Naive B cell (primary cell): Measurements from ENCODE around the gene DCBLD2. TPM values are rescaled to one million over a fixed set of nuclear protein-coding genes. Genes with fewer than 3 reads are reported as not detected.

Experiments used
- ATAC-seq, 2 donors: fragments of 150-1000 bp; cut with Tn5 transposase; 2 replicates each; pipeline ENCODE4 v1.10.0; 2021; ENCODE audit warnings: low read depth in 2 of 2, mild to moderate bottlenecking in 2 of 2, moderate library complexity in 2 of 2
- DNase-seq: peaks from one replicate; pipeline ENCODE4 v3.0.0; 2022
- H3K27ac Mint-ChIP-seq, 6 donors: one replicate each; pipeline ENCODE4 v1.8.0; 2020 to 2022; ENCODE audit warnings: mild to moderate bottlenecking in 6 of 6, mixed read lengths in 6 of 6, moderate library complexity in 5 of 6, inconsistent platforms in 2 of 6
- H3K27me3 Mint-ChIP-seq, 3 donors: one replicate each; pipeline ENCODE4 v1.8.0; 2021 to 2022; ENCODE audit warnings: mixed read lengths in 3 of 3, mild to moderate bottlenecking in 1 of 3
- H3K36me3 Mint-ChIP-seq, 2 donors: one replicate each; pipeline ENCODE4 v1.8.0; 2020 to 2022; ENCODE audit warnings: mixed read lengths in 2 of 2, inconsistent platforms in 1 of 2, mild to moderate bottlenecking in 1 of 2
- H3K4me1 Mint-ChIP-seq, 3 donors: one replicate each; pipeline ENCODE4 v1.8.0; 2020 to 2022; ENCODE audit warnings: mixed read lengths in 3 of 3, inconsistent platforms in 1 of 3, mild to moderate bottlenecking in 1 of 3, moderate library complexity in 1 of 3
- H3K4me3 Mint-ChIP-seq, 8 donors: one replicate each; pipeline ENCODE4 v1.8.0; 2020 to 2022; ENCODE audit warnings: mild to moderate bottlenecking in 8 of 8, mixed read lengths in 8 of 8, moderate library complexity in 8 of 8, inconsistent platforms in 2 of 8
- H3K9me3 Mint-ChIP-seq, 7 donors: one replicate each; pipeline ENCODE4 v1.8.0; 2020 to 2022; ENCODE audit warnings: mixed read lengths in 7 of 7, mild to moderate bottlenecking in 5 of 7, inconsistent platforms in 2 of 7, moderate library complexity in 1 of 7
- polyA plus RNA-seq, 6 donors: library from polyadenylated mRNA; unstranded; fragments of 300-500 nt; fragmentation: Illumina TruSeq; gene quantifications; one replicate each; pipeline ENCODE4 v1.2.3, GENCODE V29; 2021; ENCODE audit warnings: low read depth in 6 of 6

The DCBLD2 gene, protein sequence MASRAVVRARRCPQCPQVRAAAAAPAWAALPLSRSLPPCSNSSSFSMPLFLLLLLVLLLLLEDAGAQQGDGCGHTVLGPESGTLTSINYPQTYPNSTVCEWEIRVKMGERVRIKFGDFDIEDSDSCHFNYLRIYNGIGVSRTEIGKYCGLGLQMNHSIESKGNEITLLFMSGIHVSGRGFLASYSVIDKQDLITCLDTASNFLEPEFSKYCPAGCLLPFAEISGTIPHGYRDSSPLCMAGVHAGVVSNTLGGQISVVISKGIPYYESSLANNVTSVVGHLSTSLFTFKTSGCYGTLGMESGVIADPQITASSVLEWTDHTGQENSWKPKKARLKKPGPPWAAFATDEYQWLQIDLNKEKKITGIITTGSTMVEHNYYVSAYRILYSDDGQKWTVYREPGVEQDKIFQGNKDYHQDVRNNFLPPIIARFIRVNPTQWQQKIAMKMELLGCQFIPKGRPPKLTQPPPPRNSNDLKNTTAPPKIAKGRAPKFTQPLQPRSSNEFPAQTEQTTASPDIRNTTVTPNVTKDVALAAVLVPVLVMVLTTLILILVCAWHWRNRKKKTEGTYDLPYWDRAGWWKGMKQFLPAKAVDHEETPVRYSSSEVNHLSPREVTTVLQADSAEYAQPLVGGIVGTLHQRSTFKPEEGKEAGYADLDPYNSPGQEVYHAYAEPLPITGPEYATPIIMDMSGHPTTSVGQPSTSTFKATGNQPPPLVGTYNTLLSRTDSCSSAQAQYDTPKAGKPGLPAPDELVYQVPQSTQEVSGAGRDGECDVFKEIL
- polyA plus RNA-seq, result 1 to 10 TPM in 3 of 6 donors, under 1 TPM in 2, not detected in 1; 0.27 to 2.7 (median 1.7) TPM

GRCh38 chr3:98901392-98902350, at the start of gene DCBLD2:
DCBLD2 (minus strand) TSS chr3:98901695; CDS start chr3:98901326, 369 bp downstream.
- Mint-ChIP-seq H3K27ac (peak within 1 kb of the TSS; percentile 78 to 93 (median 84)), H3K4me1 (peaks cover 6 to 19% (median 15%) of the 10 kb centered on the region in 3 donors), H3K27me3 (peaks cover 8 to 25% (median 14%) of the 10 kb centered on the region in 3 donors), H3K9me3 (no peaks in the 10 kb centered on the region), H3K4me3 (peak within 1 kb of the TSS; percentile 92 to 97 (median 96)), H3K36me3 (no peaks in the 10 kb centered on the region)
- ATAC-seq, result peak; percentile 95 to 97
- DNase-seq, result peak; percentile 96

DNA sequence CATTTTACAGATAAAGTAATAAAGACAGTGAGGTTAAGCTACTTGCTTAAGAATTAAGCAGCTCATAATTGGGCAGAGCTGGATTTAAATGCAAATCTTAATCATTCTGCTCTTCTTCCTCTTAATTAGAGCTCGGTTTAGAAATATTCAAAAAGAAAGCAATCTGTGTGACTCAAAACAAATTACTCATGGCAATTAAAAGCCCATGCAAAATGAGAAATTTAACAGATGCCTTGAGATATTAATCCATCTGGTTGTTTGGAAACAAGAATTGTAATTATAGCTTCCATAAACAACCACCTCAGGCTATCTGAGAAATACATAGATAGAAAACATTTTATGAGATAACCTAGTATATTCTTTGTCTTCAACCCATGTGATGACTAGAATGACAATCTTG, 44.2 kb upstream of the DCBLD2 start:
- no peak for DNase-seq
- Mint-ChIP-seq H3K27me3 (peaks cover 0 to 14% (median 0%) of the 10 kb centered on the region in 3 donors), H3K9me3 (peaks cover 0 to 19% (median 4%) of the 10 kb centered on the region in 7 donors), H3K36me3 (no peaks in the 10 kb centered on the region), H3K4me1 (no peaks in the 10 kb centered on the region), H3K4me3 (no peak overlapping the region), H3K27ac (no peak overlapping the region)
- no peak for ATAC-seq

GRCh38 chr3:98945101-98945524, 43.6 kb upstream of the DCBLD2 start:
- DNase-seq, result no peak
- no peak for ATAC-seq
- no peaks in the 10 kb centered on the region for H3K36me3 Mint-ChIP-seq

DNA sequence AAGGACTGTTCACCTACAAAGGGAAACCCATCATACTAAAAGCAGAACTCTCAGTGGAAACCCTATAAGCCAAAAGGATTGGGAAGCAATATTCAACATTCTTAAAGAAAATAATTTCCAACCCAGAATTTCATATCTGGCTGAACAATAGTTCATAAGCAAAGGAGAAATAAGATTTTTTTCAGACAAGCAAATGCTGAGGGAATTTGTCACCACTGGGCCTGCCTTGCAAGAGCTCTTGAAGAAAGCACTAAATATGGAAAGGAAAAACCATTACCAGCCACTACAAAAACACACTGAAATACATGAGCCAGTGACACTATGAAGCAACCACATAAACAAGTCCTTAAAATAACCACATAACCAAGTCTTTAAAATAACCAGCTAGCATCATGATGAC, 28.9 kb upstream of the DCBLD2 start:
- Mint-ChIP-seq H3K27ac (no peak overlapping the region), H3K4me1 (no peaks in the 10 kb centered on the region), H3K9me3 (peaks cover 6 to 36% (median 24%) of the 10 kb centered on the region in 7 donors), H3K4me3 (no peak overlapping the region), H3K36me3 (no peaks in the 10 kb centered on the region), H3K27me3 (peaks cover 0 to 21% (median 0%) of the 10 kb centered on the region in 3 donors)
- no peak for DNase-seq
- no peak for ATAC-seq

More at GRCh38 chr3:98945101-98945524, 43.6 kb upstream of the DCBLD2 start:
- Mint-ChIP-seq H3K4me3 (no peak overlapping the region), H3K4me1 (no peaks in the 10 kb centered on the region), H3K27ac (no peak overlapping the region), H3K9me3 (peaks cover 0 to 13% (median 6%) of the 10 kb centered on the region in 7 donors), H3K27me3 (peaks cover 0 to 10% (median 0%) of the 10 kb centered on the region in 3 donors)

DNA sequence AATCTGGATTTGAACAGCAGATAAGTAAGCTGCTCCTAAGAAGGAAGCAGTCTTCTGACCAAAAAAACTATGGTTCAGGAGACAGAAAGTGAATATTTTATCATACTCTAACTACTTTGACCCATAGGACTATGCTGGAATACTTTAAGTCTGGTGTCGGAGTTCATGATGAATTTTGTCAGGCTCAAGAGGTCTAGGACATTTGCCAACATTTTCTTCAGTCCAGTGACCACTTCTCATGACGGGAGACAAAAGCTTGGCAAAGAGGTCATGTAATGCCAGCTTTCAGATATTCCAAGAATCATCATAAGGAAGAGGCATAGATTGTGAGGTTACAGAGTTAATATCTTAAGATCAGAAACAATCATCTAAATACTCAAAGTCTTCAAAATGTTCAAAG, 20.5 kb upstream of the DCBLD2 start:
- no peak overlapping the region for H3K27ac Mint-ChIP-seq
- no peaks in the 10 kb centered on the region for H3K4me1 Mint-ChIP-seq
- DNase-seq (no peak), ATAC-seq (no peak)
- H3K4me3 Mint-ChIP-seq, result no peak overlapping the region
- peaks cover 22 to 48% (median 24%) of the 10 kb centered on the region in 3 donors for H3K27me3 Mint-ChIP-seq
- H3K36me3 Mint-ChIP-seq, result no peaks in the 10 kb centered on the region
- H3K9me3 Mint-ChIP-seq, result peaks cover 0 to 2% (median 0%) of the 10 kb centered on the region in 7 donors

GRCh38 chr3:98920166-98920565, 18.7 kb upstream of the DCBLD2 start:
- no peaks in the 10 kb centered on the region for H3K36me3 Mint-ChIP-seq
- peaks cover 0 to 2% (median 0%) of the 10 kb centered on the region in 7 donors for H3K9me3 Mint-ChIP-seq
- ATAC-seq, result no peak
- H3K27ac Mint-ChIP-seq, result no peak overlapping the region
- DNase-seq, result no peak
- no peaks in the 10 kb centered on the region for H3K4me1 Mint-ChIP-seq
- H3K4me3 Mint-ChIP-seq, result no peak overlapping the region
- peaks cover 22 to 57% (median 24%) of the 10 kb centered on the region in 3 donors for H3K27me3 Mint-ChIP-seq

DNA sequence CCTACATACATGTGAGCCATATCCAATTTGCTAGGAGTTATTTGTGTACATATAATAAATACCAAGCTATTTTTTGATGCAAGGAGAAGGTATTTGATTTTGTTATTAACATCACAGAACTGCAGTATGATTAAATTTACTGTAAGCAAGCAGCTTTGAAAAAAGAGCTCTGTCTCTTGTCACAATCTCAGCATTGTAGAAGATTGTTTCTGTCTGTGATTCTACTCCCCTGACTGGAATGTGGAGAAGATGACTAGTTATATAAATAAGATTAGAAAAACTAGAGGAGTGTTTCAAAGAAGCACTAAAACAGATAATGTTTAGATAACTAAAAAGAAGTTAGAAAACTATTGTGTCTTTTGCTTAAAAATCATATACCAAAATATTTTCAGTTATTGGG, 17.1 kb upstream of the DCBLD2 start:
- Mint-ChIP-seq H3K36me3 (no peaks in the 10 kb centered on the region), H3K9me3 (peaks cover 0 to 2% (median 0%) of the 10 kb centered on the region in 7 donors), H3K4me3 (no peak overlapping the region), H3K27me3 (peaks cover 17 to 44% (median 19%) of the 10 kb centered on the region in 3 donors), H3K4me1 (no peaks in the 10 kb centered on the region), H3K27ac (no peak overlapping the region)
- ATAC-seq, result no peak
- DNase-seq, result no peak

- H3K4me1 Mint-ChIP-seq, result no peaks in the 10 kb centered on the region
- H3K27ac Mint-ChIP-seq, result no peak overlapping the region
- DNase-seq (no peak), ATAC-seq (no peak)
- no peak overlapping the region for H3K4me3 Mint-ChIP-seq
- peaks cover 0 to 2% (median 0%) of the 10 kb centered on the region in 7 donors for H3K9me3 Mint-ChIP-seq
- H3K36me3 Mint-ChIP-seq, result no peaks in the 10 kb centered on the region
- H3K27me3 Mint-ChIP-seq, result peaks cover 17 to 43% (median 19%) of the 10 kb centered on the region in 3 donors
Measured at GRCh38 chr3:98917608-98918007, 16.1 kb upstream of the DCBLD2 start.

- Mint-ChIP-seq H3K27me3 (peaks cover 29 to 39% (median 38%) of the 10 kb centered on the region in 3 donors), H3K27ac (no peak overlapping the region), H3K9me3 (peaks cover under 1 to 18% (median 5%) of the 10 kb centered on the region in 7 donors), H3K4me3 (no peak overlapping the region), H3K4me1 (no peaks in the 10 kb centered on the region), H3K36me3 (peaks cover 0 to 7% of the 10 kb centered on the region in 2 donors)
- DNase-seq (no peak), ATAC-seq (no peak)
Measured at GRCh38 chr3:98914210-98915080, 12.9 kb upstream of the DCBLD2 start.

DNA sequence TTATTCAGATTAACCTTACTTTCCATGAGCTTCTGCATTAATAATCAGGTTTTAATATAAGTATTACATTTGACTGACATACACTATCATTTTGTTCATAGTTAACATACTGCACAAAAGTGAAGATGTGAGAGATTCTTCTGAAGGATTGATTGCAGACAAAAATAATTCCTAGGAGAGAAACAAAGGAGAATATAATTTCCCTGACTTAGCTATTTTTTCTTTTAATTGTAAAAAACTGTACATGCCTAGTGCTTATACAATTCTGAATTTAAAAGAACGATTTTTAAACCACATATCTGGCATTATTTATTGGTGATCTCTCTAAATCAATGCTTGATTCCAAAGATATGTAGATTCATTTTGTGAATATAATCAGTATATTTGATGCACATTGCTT, 11.0 kb upstream of the DCBLD2 start:
- H3K27me3 Mint-ChIP-seq, result peaks cover 26 to 43% (median 40%) of the 10 kb centered on the region in 3 donors
- no peak overlapping the region for H3K27ac Mint-ChIP-seq
- H3K36me3 Mint-ChIP-seq, result peaks cover 0 to 7% of the 10 kb centered on the region in 2 donors
- ATAC-seq, result no peak
- peaks cover 2 to 35% (median 13%) of the 10 kb centered on the region in 7 donors for H3K9me3 Mint-ChIP-seq
- DNase-seq, result no peak
- H3K4me3 Mint-ChIP-seq, result no peak overlapping the region
- no peaks in the 10 kb centered on the region for H3K4me1 Mint-ChIP-seq

DNA sequence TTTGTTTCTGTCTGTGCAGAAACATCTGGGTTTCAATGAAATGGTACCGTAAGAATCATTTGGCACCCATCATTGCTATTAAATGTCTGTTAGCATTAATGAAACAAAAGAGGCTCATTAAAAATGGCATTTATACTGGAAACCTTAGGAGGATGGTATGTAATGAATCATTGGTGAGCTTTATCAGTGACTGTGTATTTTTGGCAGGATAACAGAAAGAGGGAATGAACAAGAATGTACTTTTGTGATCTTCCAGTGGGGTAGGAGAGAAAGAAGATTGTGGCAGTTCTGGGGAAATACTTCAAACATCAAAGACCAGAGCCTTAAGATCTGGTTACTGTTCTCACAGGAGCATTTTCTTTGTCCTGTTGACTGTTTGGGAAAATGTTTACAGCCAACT, 4.7 kb upstream of the DCBLD2 start:
- no peak for ATAC-seq
- no peak overlapping the region for H3K27ac Mint-ChIP-seq
- peaks cover 34 to 63% (median 55%) of the 10 kb centered on the region in 3 donors for H3K27me3 Mint-ChIP-seq

More for the DNA sequence above, 4.7 kb upstream of the DCBLD2 start:
- Mint-ChIP-seq H3K4me1 (peaks cover 6 to 14% (median 10%) of the 10 kb centered on the region in 3 donors), H3K9me3 (peaks cover 2 to 33% (median 13%) of the 10 kb centered on the region in 7 donors), H3K4me3 (no peak overlapping the region), H3K36me3 (peaks cover 0 to 7% of the 10 kb centered on the region in 2 donors)
- no peak for DNase-seq
